Suprapubic skin (tissue), 3 donors: ENCODE data around the gene ADGRE3.

Experiments
- POLR2A ChIP-seq, 2 donors: fragments of 450-650 bp; IDR thresholded peaks; one replicate each; pipeline ENCODE4 v1.6.1; 2017; ENCODE audit warnings: antibody characterized with exemption in 2 of 2, mild to moderate bottlenecking in 2 of 2, moderate library complexity in 2 of 2
- TF ChIP-seq, protein P1 (sequence below), 2 donors: fragments of 200-600 bp in 1 of 2; fragments of 450-650 bp in 1 of 2; sonication (generic) in 1 of 2; IDR thresholded peaks; one replicate each; pipeline ENCODE4 v1.5.1; 2016 to 2019; ENCODE audit warnings: antibody characterized with exemption in 2 of 2, mild to moderate bottlenecking in 1 of 2, moderate library complexity in 1 of 2

DNA sequence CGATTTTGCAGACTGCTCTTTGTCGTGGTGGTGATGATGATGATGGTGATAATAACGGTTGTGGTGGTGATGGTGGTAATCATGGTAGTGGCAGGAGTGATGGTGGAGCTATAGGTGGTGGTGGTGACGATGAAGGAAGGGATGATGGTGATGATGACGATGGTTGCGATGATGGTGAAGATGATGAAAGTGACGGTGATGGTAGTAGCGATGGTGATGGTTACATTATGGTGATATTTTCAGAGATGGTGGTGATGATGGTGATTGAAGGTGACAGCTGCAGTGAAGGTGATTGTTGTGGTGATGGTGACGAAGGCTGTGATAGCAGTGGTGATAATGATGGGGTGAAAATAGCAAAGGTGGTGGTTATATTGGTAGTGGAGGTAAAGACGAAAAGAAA lies 2.1 kb upstream of the ADGRE3 start:
- TF ChIP-seq, protein P1, sequence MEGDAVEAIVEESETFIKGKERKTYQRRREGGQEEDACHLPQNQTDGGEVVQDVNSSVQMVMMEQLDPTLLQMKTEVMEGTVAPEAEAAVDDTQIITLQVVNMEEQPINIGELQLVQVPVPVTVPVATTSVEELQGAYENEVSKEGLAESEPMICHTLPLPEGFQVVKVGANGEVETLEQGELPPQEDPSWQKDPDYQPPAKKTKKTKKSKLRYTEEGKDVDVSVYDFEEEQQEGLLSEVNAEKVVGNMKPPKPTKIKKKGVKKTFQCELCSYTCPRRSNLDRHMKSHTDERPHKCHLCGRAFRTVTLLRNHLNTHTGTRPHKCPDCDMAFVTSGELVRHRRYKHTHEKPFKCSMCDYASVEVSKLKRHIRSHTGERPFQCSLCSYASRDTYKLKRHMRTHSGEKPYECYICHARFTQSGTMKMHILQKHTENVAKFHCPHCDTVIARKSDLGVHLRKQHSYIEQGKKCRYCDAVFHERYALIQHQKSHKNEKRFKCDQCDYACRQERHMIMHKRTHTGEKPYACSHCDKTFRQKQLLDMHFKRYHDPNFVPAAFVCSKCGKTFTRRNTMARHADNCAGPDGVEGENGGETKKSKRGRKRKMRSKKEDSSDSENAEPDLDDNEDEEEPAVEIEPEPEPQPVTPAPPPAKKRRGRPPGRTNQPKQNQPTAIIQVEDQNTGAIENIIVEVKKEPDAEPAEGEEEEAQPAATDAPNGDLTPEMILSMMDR (IDR thresholded peaks at IDR 0.05) = no peak
- TF ChIP-seq POLR2A (IDR thresholded peaks at IDR 0.05) = no peak
